AG09309 (cell line): ENCODE results near the gene PCSK5.

Source experiments
- DNase-seq: peaks from one replicate; pipeline ENCODE4 v3.0.0-alpha.2; 2010; ENCODE audit warnings: low read depth
- H3K4me3 ChIP-seq: 2 replicates; pipeline ENCODE4 v1.5.1; 2011; ENCODE audit warnings: mild to moderate bottlenecking, low read depth, low read length, moderate library complexity; ENCODE audit not compliant: control insufficient read depth
- TF ChIP-seq, protein P1 (sequence below): IDR thresholded peaks from 2 replicates; pipeline ENCODE4 v1.5.1; 2011; ENCODE audit warnings: mild to moderate bottlenecking, low read depth, low read length, inconsistent platforms; ENCODE audit not compliant: insufficient read depth, control insufficient read depth; ENCODE audit errors: missing control alignments

The PCSK5 gene

DNA sequence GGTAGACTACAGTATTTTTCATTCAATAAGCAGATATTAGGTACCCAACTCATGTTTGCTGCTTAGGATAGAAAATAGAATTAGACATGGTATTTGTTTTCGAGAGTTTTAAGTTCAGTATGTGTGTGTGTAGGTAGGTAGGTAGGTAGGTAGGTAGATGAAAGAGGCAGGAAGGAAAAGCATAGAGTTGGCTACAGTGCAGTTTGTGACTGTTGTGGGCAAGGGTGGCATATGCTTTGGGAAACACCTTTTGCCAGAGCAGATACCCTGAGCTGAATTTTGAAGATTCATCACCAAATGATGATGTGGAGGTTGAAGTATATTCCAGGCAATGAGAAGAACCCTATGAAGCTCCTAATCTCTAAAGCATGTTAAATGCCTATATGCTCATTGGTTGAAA, 20.0 kb upstream of the PCSK5 start:
- H3K4me3 ChIP-seq = no peak overlapping the region
- TF ChIP-seq, protein P1, sequence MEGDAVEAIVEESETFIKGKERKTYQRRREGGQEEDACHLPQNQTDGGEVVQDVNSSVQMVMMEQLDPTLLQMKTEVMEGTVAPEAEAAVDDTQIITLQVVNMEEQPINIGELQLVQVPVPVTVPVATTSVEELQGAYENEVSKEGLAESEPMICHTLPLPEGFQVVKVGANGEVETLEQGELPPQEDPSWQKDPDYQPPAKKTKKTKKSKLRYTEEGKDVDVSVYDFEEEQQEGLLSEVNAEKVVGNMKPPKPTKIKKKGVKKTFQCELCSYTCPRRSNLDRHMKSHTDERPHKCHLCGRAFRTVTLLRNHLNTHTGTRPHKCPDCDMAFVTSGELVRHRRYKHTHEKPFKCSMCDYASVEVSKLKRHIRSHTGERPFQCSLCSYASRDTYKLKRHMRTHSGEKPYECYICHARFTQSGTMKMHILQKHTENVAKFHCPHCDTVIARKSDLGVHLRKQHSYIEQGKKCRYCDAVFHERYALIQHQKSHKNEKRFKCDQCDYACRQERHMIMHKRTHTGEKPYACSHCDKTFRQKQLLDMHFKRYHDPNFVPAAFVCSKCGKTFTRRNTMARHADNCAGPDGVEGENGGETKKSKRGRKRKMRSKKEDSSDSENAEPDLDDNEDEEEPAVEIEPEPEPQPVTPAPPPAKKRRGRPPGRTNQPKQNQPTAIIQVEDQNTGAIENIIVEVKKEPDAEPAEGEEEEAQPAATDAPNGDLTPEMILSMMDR = no peak
- no peak for DNase-seq

GRCh38 chr9:75871624-75872023, 18.8 kb upstream of the PCSK5 start:
- TF ChIP-seq, protein P1 = no peak
- H3K4me3 ChIP-seq = no peak overlapping the region
- DNase-seq = no peak

GRCh38 chr9:75873712-75874111, 16.8 kb upstream of the PCSK5 start:
- H3K4me3 ChIP-seq = no peak overlapping the region
- TF ChIP-seq, protein P1 = no peak
- no peak for DNase-seq

DNA sequence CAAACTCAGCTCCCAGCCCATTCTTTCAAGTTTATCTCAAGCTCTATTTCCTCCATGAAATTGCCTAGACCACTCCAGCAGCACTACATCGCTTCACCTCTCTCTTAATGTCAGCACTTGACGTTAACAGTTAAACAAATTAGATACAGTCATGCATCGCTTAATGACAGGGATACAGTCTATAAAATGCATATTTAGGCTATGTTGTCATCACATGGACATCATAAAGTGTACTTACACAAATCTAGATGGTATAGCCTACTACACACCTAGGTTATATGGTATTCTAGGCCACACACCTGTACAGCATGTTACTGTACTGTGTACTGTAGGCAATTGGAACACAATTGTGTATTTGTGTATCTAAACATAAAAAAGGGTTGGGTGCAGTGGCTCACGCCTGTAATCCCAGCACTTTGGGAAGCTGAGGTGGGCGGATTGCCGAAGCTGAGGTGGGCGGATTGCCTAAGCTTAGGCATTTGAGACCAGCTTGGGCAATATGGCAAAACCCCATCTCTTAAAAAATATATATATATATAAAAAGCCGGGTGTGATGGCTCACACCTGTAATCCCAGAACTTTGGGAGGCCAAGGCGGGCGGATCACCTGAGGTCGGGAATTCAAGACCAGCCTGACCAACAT, 13.4 kb upstream of the PCSK5 start:
- H3K4me3 ChIP-seq = no peak overlapping the region
- DNase-seq = no peak
- TF ChIP-seq, protein P1 = no peak

GRCh38 chr9:75878488-75878860, 12.0 kb upstream of the PCSK5 start:
- TF ChIP-seq, protein P1 = no peak
- DNase-seq = no peak
- H3K4me3 ChIP-seq = no peak overlapping the region

DNA sequence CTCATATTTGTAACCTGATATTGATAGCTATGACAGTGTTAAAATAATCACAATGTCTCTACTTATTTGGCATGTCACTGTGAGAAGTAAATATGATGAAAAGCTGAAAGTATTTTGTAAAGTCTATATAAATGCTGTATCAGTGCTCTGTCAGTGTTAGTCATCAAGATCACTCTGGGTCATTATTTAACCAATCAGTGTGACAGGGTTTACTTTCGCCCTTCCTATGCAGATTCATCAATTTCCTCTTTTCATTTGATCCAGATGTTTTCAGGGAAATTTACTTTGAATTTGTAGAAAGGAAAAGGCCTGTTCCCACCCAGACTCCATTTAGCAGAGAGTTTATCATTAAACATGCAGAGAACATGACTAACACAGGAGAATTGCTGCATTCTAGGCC, 9.9 kb upstream of the PCSK5 start:
- H3K4me3 ChIP-seq = no peak overlapping the region
- TF ChIP-seq, protein P1 = no peak
- no peak for DNase-seq

- DNase-seq = no peak
Observed at GRCh38 chr9:75881761-75882160, 8.7 kb upstream of the PCSK5 start.

More at GRCh38 chr9:75881761-75882160, 8.7 kb upstream of the PCSK5 start:
- TF ChIP-seq, protein P1 = no peak
- no peak overlapping the region for H3K4me3 ChIP-seq
